Liver (tissue), 9 donors: ENCODE results near the gene CTBP1. TPM values are rescaled to one million over a fixed set of nuclear protein-coding genes. Genes with fewer than 3 reads are reported as not detected.

Source experiments
- DNase-seq: peaks from one replicate; pipeline ENCODE4 v3.0.0-alpha.2; 2017; ENCODE audit warnings: low spot score
- H3K27ac ChIP-seq, 2 donors: one replicate each; pipeline ENCODE4 v1.7.0; 2013; ENCODE audit warnings: inconsistent platforms in 2 of 2, low read length in 2 of 2, control low read depth in 1 of 2, low read depth in 1 of 2, mild to moderate bottlenecking in 1 of 2
- H3K27me3 ChIP-seq, 4 donors: one replicate each; pipeline versions ENCODE4 v1.6.1 to v1.7.0; 2013; ENCODE audit warnings: low read length in 3 of 4, inconsistent platforms in 1 of 4, mild to moderate bottlenecking in 1 of 4, moderate library complexity in 1 of 4; ENCODE audit not compliant: control insufficient read depth in 4 of 4, insufficient read depth in 4 of 4
- H3K36me3 ChIP-seq, 4 donors: one replicate each; pipeline versions ENCODE4 v1.6.1 to v1.7.0; 2013; ENCODE audit warnings: low read length in 3 of 4, mild to moderate bottlenecking in 3 of 4, low read depth in 1 of 4, moderate library complexity in 1 of 4; ENCODE audit not compliant: control insufficient read depth in 4 of 4, insufficient read depth in 3 of 4
- H3K4me1 ChIP-seq, 4 donors: one replicate each; pipeline versions ENCODE4 v1.6.1 to v1.7.0; 2013; ENCODE audit warnings: low read length in 3 of 4, mild to moderate bottlenecking in 3 of 4, moderate library complexity in 1 of 4; ENCODE audit not compliant: control insufficient read depth in 4 of 4, insufficient read depth in 4 of 4
- H3K4me3 ChIP-seq, 3 donors: one replicate each; pipeline versions ENCODE4 v1.6.1 to v1.7.0; 2013; ENCODE audit warnings: low read length in 3 of 3, control low read depth in 1 of 3, low read depth in 1 of 3, mild to moderate bottlenecking in 1 of 3
- H3K9ac ChIP-seq, 2 donors: one replicate each; pipeline ENCODE4 v1.7.0; 2013; ENCODE audit warnings: low read length in 2 of 2, mild to moderate bottlenecking in 2 of 2, moderate library complexity in 2 of 2, control low read depth in 1 of 2, low read depth in 1 of 2
- H3K9me3 ChIP-seq, 4 donors: one replicate each; pipeline versions ENCODE4 v1.6.1 to v1.7.0; 2013; ENCODE audit warnings: low read length in 3 of 4; ENCODE audit not compliant: control insufficient read depth in 4 of 4
- FOXA1 ChIP-seq: IDR thresholded peaks from 2 replicates; pipeline ENCODE4 v1.6.1; 2016; ENCODE audit warnings: antibody characterized with exemption
- FOXA2 ChIP-seq: IDR thresholded peaks from 2 replicates; pipeline ENCODE4 v1.6.1; 2016; ENCODE audit warnings: antibody characterized with exemption
- GABPA ChIP-seq, 2 donors: IDR thresholded peaks in 1 of 2; conservative IDR thresholded peaks in 1 of 2; 2 replicates each; pipeline ENCODE4 v1.6.1; 2016; ENCODE audit warnings: antibody characterized with exemption in 2 of 2, mild to moderate bottlenecking in 1 of 2, moderate library complexity in 1 of 2
- HNF4G ChIP-seq: IDR thresholded peaks from 2 replicates; pipeline ENCODE4 v1.6.1; 2016; ENCODE audit warnings: antibody characterized with exemption
- NR2F2 ChIP-seq: IDR thresholded peaks from 2 replicates; pipeline ENCODE4 v1.6.1; 2016; ENCODE audit warnings: antibody characterized with exemption
- SP1 ChIP-seq: IDR thresholded peaks from 2 replicates; pipeline ENCODE4 v1.6.1; 2018; ENCODE audit warnings: antibody characterized with exemption, mild to moderate bottlenecking
- TAF1 ChIP-seq: conservative IDR thresholded peaks from 2 replicates; pipeline ENCODE4 v1.6.1; 2016; ENCODE audit warnings: antibody characterized with exemption, mild to moderate bottlenecking
- YY1 ChIP-seq: IDR thresholded peaks from 2 replicates; pipeline ENCODE4 v1.6.1; 2016; ENCODE audit warnings: antibody characterized with exemption, mild to moderate bottlenecking
- WGBS: extraction: QIAGEN DNeasy Blood & Tissue Kit; methylation state at CpG from one replicate; pipeline ENCODE4 v1.1.7; 2013; 5-methylcytosine and 5-hydroxymethylcytosine counted together
- polyA plus RNA-seq, 2 donors: library from polyadenylated mRNA; stranded (reverse) in 1 of 2; unstranded in 1 of 2; fragments of 200-250 nt in 1 of 2; fragments of >200 nt in 1 of 2; fragmentation: Nextera tagmentation in 1 of 2; extraction: Ambion mirVana in 1 of 2; gene quantifications; one replicate each; pipeline versions ENCODE4 v1.2.1 to v1.2.3, GENCODE V29; 2013 to 2015
- total RNA-seq, 2 donors: library from RNA; depleted of rRNA; stranded (reverse); fragments of >200 nt; gene quantifications; one replicate each; pipeline ENCODE4 v1.2.3, GENCODE V29; 2014
- TF ChIP-seq, protein P1 (sequence below): IDR thresholded peaks from 2 replicates; pipeline ENCODE4 v1.6.1; 2016; ENCODE audit warnings: antibody characterized with exemption
- TF ChIP-seq, protein P2 (sequence below): fragments of 150-350 bp; IDR thresholded peaks from 2 replicates; pipeline ENCODE4 v1.5.1; 2017; ENCODE audit warnings: improper control_type of control experiment, low read depth, low read length; ENCODE audit not compliant: missing input control
- TF ChIP-seq, protein P3 (sequence below): IDR thresholded peaks from 2 replicates; pipeline ENCODE4 v1.6.1; 2016; ENCODE audit warnings: antibody characterized with exemption
- donor health status: healthy.
- donor health status: healthy.
- donor health status: healthy.
- donor health status: healthy.
- donor health status: healthy.

CTBP1 gene
- total and polyA plus RNA-seq, 4 donors = 27.5 to 156 (median 79.5) TPM

DNA sequence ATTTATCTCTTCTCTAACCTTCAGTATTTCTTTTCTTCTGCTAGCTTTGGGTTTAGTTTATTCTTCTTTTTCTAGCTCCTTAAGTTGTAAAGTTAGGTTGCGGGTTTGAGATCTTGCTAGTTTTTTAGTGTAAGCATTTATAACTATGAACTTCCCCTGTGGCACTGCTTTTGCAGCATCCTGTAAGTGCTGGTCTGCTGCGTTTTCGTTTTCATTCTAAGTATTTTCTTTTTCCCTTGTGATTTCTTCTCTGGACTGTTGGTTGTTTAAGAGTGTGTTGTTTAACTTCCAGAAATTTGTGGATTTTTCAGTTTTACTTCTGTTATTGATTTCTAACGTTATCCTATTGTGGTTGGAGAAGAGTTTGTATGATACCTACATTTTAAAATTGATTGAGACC is 11.0 kb upstream of the CTBP1 start:
- Histone ChIP-seq H3K4me3 (no peak overlapping the region), H3K9ac (no peak overlapping the region), H3K9me3 (peaks cover 0 to 1% (median 0%) of the 10 kb centered on the region in 4 donors), H3K27ac (no peak overlapping the region), H3K27me3 (no peaks in the 10 kb centered on the region), H3K36me3 (no peaks in the 10 kb centered on the region), H3K4me1 (no peaks in the 10 kb centered on the region)
- 87% methylated on average over 4 of the region's 4 CpGs for WGBS
- TF ChIP-seq, protein P1, sequence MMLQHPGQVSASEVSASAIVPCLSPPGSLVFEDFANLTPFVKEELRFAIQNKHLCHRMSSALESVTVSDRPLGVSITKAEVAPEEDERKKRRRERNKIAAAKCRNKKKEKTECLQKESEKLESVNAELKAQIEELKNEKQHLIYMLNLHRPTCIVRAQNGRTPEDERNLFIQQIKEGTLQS = no peak
- TF ChIP-seq GABPA (IDR thresholded peaks at IDR 0.05 in 1 of 2, conservative IDR thresholded peaks at IDR 0.05 in 1 of 2) (no peak), HNF4G (no peak), FOXA1 (no peak), TAF1 (no peak), FOXA2 (no peak), SP1 (no peak), NR2F2 (no peak), YY1 (no peak)
- TF ChIP-seq, protein P2, sequence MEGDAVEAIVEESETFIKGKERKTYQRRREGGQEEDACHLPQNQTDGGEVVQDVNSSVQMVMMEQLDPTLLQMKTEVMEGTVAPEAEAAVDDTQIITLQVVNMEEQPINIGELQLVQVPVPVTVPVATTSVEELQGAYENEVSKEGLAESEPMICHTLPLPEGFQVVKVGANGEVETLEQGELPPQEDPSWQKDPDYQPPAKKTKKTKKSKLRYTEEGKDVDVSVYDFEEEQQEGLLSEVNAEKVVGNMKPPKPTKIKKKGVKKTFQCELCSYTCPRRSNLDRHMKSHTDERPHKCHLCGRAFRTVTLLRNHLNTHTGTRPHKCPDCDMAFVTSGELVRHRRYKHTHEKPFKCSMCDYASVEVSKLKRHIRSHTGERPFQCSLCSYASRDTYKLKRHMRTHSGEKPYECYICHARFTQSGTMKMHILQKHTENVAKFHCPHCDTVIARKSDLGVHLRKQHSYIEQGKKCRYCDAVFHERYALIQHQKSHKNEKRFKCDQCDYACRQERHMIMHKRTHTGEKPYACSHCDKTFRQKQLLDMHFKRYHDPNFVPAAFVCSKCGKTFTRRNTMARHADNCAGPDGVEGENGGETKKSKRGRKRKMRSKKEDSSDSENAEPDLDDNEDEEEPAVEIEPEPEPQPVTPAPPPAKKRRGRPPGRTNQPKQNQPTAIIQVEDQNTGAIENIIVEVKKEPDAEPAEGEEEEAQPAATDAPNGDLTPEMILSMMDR = no peak
- TF ChIP-seq, protein P3, sequence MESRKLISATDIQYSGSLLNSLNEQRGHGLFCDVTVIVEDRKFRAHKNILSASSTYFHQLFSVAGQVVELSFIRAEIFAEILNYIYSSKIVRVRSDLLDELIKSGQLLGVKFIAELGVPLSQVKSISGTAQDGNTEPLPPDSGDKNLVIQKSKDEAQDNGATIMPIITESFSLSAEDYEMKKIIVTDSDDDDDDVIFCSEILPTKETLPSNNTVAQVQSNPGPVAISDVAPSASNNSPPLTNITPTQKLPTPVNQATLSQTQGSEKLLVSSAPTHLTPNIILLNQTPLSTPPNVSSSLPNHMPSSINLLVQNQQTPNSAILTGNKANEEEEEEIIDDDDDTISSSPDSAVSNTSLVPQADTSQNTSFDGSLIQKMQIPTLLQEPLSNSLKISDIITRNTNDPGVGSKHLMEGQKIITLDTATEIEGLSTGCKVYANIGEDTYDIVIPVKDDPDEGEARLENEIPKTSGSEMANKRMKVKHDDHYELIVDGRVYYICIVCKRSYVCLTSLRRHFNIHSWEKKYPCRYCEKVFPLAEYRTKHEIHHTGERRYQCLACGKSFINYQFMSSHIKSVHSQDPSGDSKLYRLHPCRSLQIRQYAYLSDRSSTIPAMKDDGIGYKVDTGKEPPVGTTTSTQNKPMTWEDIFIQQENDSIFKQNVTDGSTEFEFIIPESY = no peak
- DNase-seq = no peak

DNA sequence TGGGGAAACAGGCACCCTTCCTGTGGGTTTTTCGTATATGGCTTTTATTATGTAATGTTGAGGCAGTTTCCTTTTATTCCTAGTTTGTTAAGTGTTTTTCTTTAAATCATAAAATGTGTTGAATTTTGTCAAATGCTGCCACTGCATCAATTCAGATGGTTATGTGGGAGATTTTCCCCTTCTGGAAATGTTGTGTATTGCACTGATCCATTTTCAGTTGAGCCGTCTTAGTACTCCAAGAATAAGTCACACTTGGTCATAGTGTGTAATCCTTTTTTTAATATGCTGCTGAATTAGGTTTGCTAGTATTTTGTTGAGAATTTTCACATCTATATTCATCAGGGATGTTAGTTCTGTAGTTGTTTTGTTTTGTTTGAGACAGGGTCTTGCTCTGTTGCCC is 9.5 kb upstream of the CTBP1 start:
- Histone ChIP-seq H3K9ac (no peak overlapping the region), H3K4me1 (no peaks in the 10 kb centered on the region)
- 96% methylated on average over 2 of the region's 2 CpGs for WGBS

More for the DNA sequence above, 9.5 kb upstream of the CTBP1 start:
- no peak for DNase-seq
- peaks cover 0 to 1% (median 0%) of the 10 kb centered on the region in 4 donors for H3K9me3 ChIP-seq
- TF ChIP-seq TAF1 (no peak), HNF4G (no peak)
- TF ChIP-seq, protein P3 = no peak
- H3K4me3 ChIP-seq = no peak overlapping the region
- H3K36me3 ChIP-seq = no peaks in the 10 kb centered on the region
- H3K27ac ChIP-seq = no peak overlapping the region
- H3K27me3 ChIP-seq = no peaks in the 10 kb centered on the region
